Breast epithelium (tissue), 3 donors: ENCODE results near the gene TLCD1.

Experiments used
- CTCF ChIP-seq, 3 donors: fragments of 450-650 bp; IDR thresholded peaks; one replicate each; pipeline ENCODE4 v1.5.1; 2016 to 2017; ENCODE audit warnings: antibody characterized with exemption in 3 of 3, mild to moderate bottlenecking in 3 of 3, moderate library complexity in 3 of 3
- POLR2A ChIP-seq: fragments of 450-650 bp; IDR thresholded peaks from one replicate; pipeline ENCODE4 v1.6.1; 2016; ENCODE audit warnings: antibody characterized with exemption, mild to moderate bottlenecking, moderate library complexity

GRCh38 chr17:28744104-28744971 is 18.3 kb upstream of the TLCD1 start:
- TF ChIP-seq CTCF (IDR thresholded peaks at IDR 0.05) (no peak), POLR2A (no peak)
